Activated T-helper 1 cell treated with anti-CD3 and anti-CD28 coated beads, Interleukin-12 subunit alpha, Interleukin-12 subunit beta, Interleukin-2, Interleukin-4 antibody, amounts not matched to agents 30 ng/mL and 10 ng/mL and 1 ng/mL, durations not matched to agents 14 hours and 24 hours and 36 hours (primary cell): ENCODE results near the gene ESPN. TPM values are rescaled to one million over a fixed set of nuclear protein-coding genes. Genes with fewer than 3 reads are reported as not detected.
"Not testable (repeated sequence)": the region's sequence is repeated elsewhere in the genome, so short reads cannot be mapped to it uniquely, and the experiment has no call there.

Experiments used
- DNase-seq: peaks from one replicate; pipeline ENCODE4 v3.0.0; 2021; ENCODE audit warnings: low spot score
- H3K27ac Mint-ChIP-seq: one replicate; pipeline ENCODE4 v1.8.0; 2021; ENCODE audit warnings: mild to moderate bottlenecking, mixed read lengths
- H3K27me3 Mint-ChIP-seq: one replicate; pipeline ENCODE4 v1.8.0; 2022; ENCODE audit warnings: mild to moderate bottlenecking, moderate library complexity, mixed read lengths; ENCODE audit not compliant: insufficient read depth
- H3K36me3 Mint-ChIP-seq: one replicate; pipeline ENCODE4 v1.8.0; 2021; ENCODE audit warnings: low read depth, mixed read lengths
- H3K4me1 Mint-ChIP-seq: one replicate; pipeline ENCODE4 v1.8.0; 2021; ENCODE audit warnings: low read depth, mixed read lengths
- H3K4me3 Mint-ChIP-seq: one replicate; pipeline ENCODE4 v1.8.0; 2021; ENCODE audit warnings: mild to moderate bottlenecking, moderate library complexity, mixed read lengths
- H3K9me3 Mint-ChIP-seq: one replicate; pipeline ENCODE4 v1.8.0; 2021; ENCODE audit warnings: mixed read lengths
- intact Hi-C: fragments of 100-400 bp; cut with micrococcal nuclease; formaldehyde crosslinking; loops from one replicate; pipeline ENCODE4 v1.15.1; 2024
- total RNA-seq: library from RNA; stranded (reverse); gene quantifications from 2 replicates; pipeline ENCODE4 v1.2.3, GENCODE V29; 2022

ESPN gene
- total RNA-seq, 1 donor from 2014 or later: 1.2 TPM

DNA sequence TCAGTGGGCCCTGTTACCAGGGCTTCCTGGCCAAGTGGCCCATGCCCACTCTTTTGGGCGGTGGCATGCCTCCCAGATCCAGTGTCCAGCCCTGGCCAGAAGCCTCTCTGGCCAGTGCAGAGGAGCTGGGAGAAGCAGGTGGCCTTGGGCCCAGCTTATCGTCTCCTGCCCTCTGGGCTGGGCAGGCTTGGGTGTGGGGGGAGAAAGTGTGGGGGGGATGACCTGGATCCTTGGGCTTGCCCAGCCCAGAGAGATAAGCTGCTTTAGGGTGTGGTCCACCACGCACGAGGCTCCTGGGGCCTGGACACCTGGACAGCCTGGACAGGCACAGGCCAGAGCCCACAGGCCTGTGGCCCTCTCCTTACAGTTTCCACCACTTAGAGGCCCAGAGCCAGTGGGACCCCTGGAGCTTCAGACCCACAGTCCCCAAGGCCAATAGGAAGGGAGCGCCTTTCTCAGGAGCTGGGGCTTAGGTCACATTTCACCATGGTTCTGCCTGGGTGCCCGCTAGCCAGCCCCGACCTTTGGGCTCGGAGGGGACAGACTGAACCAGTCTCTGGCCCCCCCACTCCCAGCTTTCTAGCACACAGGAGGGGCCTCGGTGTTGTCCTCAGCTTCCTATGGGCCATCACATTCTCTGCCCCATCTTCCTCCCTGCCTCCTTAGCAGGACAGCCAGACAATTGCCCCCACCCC, 1.8 kb downstream of the ESPN start:
- H3K36me3 Mint-ChIP-seq: no peaks in the 10 kb centered on the region
- H3K27ac Mint-ChIP-seq: no peak overlapping the region
- H3K4me3 Mint-ChIP-seq: no peak overlapping the region
- intact Hi-C loops: no loop called here
- no peak for DNase-seq
- no peaks in the 10 kb centered on the region for H3K9me3 Mint-ChIP-seq
- H3K27me3 Mint-ChIP-seq: peaks cover 44% of the 10 kb centered on the region
- peaks cover 10% of the 10 kb centered on the region for H3K4me1 Mint-ChIP-seq

DNA sequence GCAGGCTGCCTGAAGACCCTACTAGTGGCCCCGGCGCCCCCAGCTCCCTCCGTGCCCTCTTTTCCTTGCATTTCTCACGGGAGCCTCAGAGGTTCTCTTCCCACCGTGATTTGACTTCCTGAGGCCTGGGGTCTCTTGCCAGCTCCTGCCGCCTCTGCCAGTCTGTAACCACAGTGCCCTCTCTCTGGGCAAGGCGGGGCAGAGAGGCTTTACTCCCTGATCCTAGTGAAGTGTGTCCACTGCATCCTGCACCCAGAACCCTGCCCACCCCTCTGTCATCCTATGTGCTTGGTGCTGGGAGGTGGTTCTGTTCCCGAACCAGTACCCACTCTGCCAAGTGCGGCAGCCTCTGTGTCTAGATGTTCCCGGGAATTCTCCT, 2.4 kb downstream of the ESPN start:
- H3K36me3 Mint-ChIP-seq: no peaks in the 10 kb centered on the region
- H3K9me3 Mint-ChIP-seq: no peaks in the 10 kb centered on the region
- intact Hi-C loops: no loop called here
- no peak for DNase-seq
- H3K27me3 Mint-ChIP-seq: peaks cover 40% of the 10 kb centered on the region
- no peak overlapping the region for H3K4me3 Mint-ChIP-seq
- H3K4me1 Mint-ChIP-seq: peaks cover 6% of the 10 kb centered on the region
- H3K27ac Mint-ChIP-seq: no peak overlapping the region

DNA sequence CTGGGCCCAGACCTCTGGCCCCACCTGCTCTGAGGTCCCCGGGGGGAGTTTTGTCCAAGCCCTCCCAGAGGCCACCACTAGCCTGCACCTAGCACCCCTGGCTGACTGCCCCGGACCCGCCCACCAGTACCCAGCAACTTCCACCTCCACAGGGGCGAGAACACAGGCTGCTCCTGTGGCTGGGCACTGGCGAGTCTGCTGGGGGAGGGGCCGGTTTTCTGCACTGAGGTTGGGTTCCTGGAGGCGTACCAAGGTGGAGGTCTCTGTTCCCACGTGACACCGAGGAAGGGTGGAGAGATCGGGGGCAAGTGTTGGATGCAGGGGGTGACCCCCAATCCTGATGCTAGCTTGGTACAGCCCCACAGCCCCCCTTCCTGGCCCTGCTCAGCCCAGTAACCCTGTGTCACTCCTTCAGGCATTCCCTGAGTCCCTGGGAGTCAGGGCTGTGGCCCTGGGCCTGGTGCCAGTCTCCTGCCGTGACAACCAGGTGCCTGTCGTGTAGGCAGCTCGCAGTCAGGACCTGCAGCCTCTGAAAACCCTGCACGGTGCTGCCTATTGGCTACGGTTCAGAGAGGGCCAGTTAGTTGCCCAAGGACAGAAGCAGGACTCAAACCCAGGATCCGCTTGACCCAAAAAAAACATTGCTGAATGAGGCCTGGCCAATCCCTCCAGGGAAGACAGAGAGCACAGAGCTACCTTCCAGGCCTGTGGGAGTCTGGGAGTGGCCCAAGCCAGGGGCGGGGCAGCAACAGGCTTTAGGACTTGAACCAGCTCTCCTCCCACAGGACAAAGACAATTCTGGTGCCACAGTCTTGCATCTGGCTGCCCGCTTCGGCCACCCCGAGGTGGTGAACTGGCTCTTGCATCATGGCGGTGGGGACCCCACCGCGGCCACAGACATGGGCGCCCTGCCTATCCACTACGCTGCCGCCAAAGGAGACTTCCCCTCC, 3.1 kb downstream of the ESPN start:
- Mint-ChIP-seq H3K4me1 (peaks cover 6% of the 10 kb centered on the region), H3K9me3 (no peaks in the 10 kb centered on the region), H3K36me3 (no peaks in the 10 kb centered on the region), H3K4me3 (no peak overlapping the region), H3K27ac (no peak overlapping the region), H3K27me3 (peaks cover 34% of the 10 kb centered on the region)
- DNase-seq: no peak
- intact Hi-C loops: no loop called here

DNA sequence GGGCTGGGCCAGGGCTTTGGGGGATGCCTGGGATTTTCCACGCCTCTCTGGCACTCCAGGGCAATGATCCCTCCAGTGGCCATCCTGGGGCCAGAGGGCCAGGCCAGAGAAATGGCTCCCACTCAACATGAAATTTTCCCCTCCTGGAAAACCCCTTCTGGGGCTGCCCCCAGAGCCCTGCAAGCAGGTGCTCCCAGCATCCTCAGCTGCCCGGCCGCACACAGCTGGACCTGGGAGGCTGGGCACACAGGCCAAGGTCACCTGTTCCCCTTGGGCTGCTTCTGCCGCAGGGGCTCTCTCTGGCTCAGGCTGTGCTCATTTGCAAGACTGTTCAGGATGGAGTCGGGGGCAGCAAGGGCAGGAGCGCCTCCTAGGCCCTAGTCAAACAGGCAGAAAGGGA, 3.9 kb downstream of the ESPN start:
- DNase-seq, H3K36me3 Mint-ChIP-seq, intact Hi-C loops, H3K27ac Mint-ChIP-seq, H3K4me3 Mint-ChIP-seq, H3K9me3 Mint-ChIP-seq, H3K4me1 Mint-ChIP-seq: not testable (repeated sequence)
- H3K27me3 Mint-ChIP-seq: peaks cover 29% of the 10 kb centered on the region

DNA sequence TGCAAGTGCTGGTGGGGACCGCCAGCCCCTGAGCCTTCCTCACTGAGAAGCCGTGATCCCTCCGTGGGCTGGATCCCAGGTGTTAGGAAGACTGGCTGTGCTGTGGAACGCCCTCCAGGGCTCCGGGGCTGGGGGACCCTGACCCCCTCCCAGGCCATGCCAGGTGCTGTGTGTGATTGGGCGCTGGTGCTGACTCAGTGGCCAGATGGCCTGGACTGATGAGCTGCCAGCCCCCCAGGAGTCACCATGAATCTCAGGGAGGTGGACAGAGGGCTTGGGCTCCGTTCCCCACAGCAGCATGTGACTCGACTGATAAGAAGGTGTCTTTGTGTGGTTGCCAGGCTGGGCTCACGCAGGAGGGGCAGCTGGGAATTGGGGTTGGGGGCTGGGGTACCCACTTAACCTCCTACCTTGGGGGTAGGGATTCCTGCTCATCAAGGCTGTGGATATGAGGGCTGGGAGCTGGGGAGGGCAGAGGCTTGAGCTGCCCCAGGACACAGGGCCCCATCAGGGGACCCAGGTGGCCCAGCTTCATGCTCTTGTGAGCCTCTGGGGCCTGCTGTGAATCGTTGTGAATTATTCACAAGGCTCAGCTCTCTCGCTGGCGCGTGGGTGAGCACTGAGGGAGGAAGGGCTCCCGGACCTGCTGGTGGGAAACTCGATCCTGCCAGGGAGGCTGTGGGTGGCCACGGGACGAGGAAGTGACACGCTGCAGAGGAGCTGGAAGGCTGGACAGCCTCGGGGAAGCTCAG, 5.3 kb downstream of the ESPN start:
- H3K27ac Mint-ChIP-seq, H3K36me3 Mint-ChIP-seq, DNase-seq, H3K9me3 Mint-ChIP-seq, H3K4me3 Mint-ChIP-seq, H3K4me1 Mint-ChIP-seq, intact Hi-C loops: not testable (repeated sequence)
- peaks cover 26% of the 10 kb centered on the region for H3K27me3 Mint-ChIP-seq

DNA sequence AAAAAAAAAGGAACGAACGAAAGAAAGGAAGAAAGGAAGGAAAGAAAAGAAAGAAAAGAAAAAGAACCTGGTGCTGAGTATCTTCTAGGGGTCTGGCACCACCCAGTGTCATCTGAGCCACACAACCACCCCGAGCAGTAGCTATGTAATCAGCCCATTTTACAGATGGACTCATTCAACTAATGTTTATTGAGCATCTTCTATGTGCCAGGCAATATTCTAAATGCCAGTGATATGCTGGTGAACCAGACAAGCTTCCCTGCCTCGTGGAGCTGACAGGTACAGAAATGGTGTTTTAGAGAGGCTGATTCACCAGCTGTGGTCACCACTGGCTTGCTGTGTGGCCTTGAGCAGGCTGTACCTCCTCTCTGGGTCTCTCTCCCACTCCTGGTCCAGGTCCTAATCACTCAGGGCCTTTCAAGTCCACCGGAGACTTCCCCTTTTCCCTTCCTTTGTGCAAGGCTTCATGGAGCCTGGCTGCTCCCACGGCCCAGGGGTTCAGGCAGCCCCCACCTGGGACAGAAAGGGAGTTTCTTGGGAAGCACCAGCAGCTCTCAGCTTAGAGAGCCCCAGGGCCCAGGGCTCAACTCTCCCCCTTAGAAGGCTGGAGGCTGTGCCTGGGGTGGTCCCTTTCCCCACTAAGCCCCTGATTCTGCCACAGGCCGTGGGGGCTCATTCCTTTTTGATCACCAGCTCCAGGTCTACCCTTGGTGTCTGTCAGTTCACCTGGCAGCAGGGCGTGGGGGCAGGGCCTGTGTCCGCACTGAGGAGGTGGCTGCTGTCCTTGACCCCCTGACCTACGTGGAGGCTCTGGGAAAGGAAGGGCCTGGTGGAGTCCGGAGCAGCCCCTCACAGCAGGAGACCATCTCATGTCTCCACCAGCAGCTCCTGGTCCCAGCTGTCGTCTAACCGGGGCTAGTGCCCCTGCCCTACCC, 7.3 kb downstream of the ESPN start:
- DNase-seq, intact Hi-C loops, H3K4me3 Mint-ChIP-seq, H3K27ac Mint-ChIP-seq, H3K36me3 Mint-ChIP-seq, H3K9me3 Mint-ChIP-seq, H3K4me1 Mint-ChIP-seq: not testable (repeated sequence)
- H3K27me3 Mint-ChIP-seq: peaks cover 24% of the 10 kb centered on the region

DNA sequence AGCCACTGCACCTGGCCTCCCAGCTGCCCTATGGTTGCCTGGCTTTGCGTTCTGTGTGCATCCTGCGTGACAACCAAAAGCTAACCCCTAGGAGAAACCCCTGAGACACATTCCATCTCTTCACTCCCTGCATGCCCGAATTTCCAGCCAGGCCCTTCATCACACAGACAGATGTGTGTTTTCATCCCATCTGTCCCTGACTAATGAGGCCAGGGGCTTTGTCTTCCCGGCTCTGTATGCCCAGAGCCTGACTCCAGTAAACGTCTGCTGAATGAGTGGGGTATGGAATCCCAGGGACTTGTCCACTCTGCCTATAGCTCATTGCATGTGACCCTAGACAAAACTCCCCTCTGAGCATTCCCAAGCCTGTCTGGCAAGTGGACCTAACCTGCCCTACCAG, 9.6 kb downstream of the ESPN start:
- Mint-ChIP-seq H3K4me1 (peaks cover 5% of the 10 kb centered on the region), H3K4me3 (no peak overlapping the region), H3K36me3 (no peaks in the 10 kb centered on the region), H3K27me3 (peaks cover 26% of the 10 kb centered on the region), H3K27ac (no peak overlapping the region), H3K9me3 (no peaks in the 10 kb centered on the region)
- no peak for DNase-seq
- intact Hi-C loops: no loop called here

DNA sequence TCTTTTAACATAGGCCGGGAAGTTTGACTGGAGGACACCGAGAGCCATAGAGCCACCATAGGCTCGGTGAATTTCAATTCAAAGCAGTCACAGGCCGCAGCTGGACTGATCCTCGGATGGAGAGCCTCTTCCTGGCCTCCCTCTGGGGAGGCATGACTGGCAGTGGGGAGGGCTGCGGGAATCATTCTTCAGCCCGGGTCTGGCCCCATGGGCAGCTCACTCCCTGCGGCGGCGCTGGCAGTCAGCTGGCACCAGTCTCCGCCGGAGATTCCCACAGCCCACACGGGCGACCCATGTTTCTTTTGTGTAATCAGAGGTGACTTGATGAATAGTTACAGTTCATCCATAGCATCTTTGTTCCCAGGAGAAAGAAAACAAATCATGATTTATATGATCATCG, 10.6 kb downstream of the ESPN start:
- intact Hi-C loops: no loop called here
- peaks cover 35% of the 10 kb centered on the region for H3K27me3 Mint-ChIP-seq
- H3K27ac Mint-ChIP-seq: no peak overlapping the region
- DNase-seq: no peak
- peaks cover 5% of the 10 kb centered on the region for H3K4me1 Mint-ChIP-seq
- H3K9me3 Mint-ChIP-seq: no peaks in the 10 kb centered on the region
- H3K36me3 Mint-ChIP-seq: no peaks in the 10 kb centered on the region
- no peak overlapping the region for H3K4me3 Mint-ChIP-seq

DNA sequence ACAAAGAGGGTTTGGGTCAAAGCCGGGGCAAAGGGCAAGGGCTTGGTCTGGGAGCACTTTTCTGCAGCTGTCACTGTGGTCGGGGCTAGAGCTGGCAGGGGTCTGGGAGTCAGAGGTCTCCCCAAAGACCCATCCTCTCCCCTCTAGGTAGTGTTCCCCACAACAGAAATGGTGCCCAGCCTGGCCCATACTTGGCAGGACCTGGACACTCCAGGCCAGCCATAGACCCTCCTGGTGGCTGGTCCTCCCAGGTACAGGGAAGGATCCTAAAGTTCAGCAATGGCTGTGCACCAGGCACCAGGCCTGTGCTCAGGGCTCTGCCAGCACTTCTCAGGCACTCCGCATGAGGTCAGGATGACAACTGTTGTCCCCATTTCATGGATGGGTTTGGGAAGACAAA, 11.0 kb downstream of the ESPN start:
- Mint-ChIP-seq H3K27ac (no peak overlapping the region), H3K36me3 (no peaks in the 10 kb centered on the region), H3K9me3 (no peaks in the 10 kb centered on the region), H3K4me3 (no peak overlapping the region), H3K4me1 (peaks cover 5% of the 10 kb centered on the region), H3K27me3 (peaks cover 33% of the 10 kb centered on the region)
- intact Hi-C loops: no loop called here
- DNase-seq: no peak

DNA sequence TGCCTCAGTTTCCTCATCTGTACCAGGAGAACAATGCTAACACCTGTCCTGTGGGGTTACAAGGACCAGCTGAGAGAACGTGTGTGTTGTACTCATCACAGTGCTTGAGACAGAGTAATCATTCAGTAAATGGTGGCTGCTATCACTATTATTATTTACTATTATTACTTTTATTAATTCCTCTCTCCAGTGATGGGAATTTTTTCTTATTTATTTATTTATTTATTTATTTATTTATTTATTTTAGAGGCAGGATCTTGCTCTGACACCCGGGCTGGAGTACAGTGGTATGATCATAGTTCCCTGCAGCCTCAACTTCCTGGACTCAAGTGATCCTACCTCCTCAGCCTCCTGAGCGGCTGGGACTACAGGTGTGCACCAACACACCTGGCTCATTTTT, 11.7 kb downstream of the ESPN start:
- H3K27ac Mint-ChIP-seq, DNase-seq, H3K36me3 Mint-ChIP-seq, H3K9me3 Mint-ChIP-seq, intact Hi-C loops, H3K4me1 Mint-ChIP-seq, H3K4me3 Mint-ChIP-seq: not testable (repeated sequence)
- peaks cover 34% of the 10 kb centered on the region for H3K27me3 Mint-ChIP-seq

DNA sequence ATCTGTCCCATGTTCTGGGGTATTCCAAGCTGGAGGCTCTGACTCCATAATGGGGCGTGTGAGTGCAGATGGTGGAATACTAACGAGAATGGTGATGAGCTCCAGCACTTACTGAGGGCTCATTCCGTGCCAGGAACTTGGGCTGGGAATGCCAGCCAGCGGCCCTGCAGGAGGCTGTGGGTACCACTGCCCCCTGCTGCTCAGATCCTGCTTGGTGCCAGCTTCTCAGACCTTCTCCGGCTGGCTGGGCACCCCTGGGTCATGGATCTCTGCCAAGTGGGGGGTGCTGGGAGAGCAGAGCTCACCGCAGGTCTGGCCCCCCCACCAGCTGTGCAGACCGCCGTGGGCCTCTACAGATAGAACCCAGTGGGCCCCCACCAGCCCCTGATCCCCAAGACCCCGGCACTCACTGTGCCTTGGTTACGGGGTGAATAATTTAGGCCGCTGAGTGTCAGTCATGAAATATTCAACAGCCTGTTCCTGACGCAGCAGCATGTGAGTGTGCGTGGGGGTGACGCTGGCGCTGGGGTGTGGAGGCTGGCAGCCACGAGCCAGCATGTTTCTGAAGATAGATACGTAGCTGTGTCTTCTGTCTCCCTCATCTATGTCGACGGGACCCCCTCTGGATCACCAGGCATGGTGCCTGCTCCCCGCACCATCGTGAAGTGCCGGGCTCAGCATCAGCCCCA, 12.6 kb downstream of the ESPN start:
- peaks cover 41% of the 10 kb centered on the region for H3K27me3 Mint-ChIP-seq
- H3K27ac Mint-ChIP-seq, H3K36me3 Mint-ChIP-seq, H3K9me3 Mint-ChIP-seq, H3K4me3 Mint-ChIP-seq, H3K4me1 Mint-ChIP-seq, intact Hi-C loops, DNase-seq: not testable (repeated sequence)
